Measurements from ENCODE around the gene IPO4. TPM values are rescaled to one million over a fixed set of nuclear protein-coding genes. Genes with fewer than 3 reads are reported as not detected.

The IPO4 gene
- total and polyA plus RNA-seq, 2 of the 13 experiments (the other 11 are each of a cell fraction or from before 2014, with no cell fraction given): 39.0 to 179 TPM

DNA sequence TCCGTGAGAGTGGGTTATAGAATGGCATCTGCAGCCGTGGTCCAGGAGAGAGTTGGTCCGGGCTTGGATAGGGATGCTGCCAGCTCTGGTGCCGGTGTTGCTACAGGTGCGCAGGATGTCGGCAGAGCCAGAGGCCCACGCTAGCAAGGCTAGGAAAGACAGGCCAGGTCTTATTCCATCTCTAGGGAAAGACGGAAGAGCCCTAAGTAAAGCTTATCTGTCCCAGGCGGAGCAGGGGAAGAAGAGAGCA, 53.1 kb downstream of the IPO4 start (continued):
- no peak for TF ChIP-seq NCOA5 (CRISPR knock-in tag; IDR thresholded peaks at IDR 0.05)
- TF ChIP-seq, protein P1, sequence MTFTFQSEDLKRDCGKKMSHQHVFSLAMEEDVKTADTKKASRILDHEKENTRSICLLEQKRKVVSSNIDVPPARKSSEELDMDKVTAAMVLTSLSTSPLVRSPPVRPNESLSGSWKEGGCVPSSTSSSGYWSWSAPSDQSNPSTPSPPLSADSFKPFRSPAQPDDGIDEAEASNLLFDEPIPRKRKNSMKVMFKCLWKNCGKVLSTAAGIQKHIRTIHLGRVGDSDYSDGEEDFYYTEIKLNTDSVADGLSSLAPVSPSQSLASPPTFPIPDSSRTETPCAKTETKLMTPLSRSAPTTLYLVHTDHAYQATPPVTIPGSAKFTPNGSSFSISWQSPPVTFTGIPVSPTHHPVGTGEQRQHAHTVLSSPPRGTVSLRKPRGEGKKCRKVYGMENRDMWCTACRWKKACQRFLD (CRISPR knock-in tag; IDR thresholded peaks at IDR 0.05; ENCODE audit: borderline replicate concordance): no peak; the same call in 1 of the 2 replicates
- TF ChIP-seq, protein P2, sequence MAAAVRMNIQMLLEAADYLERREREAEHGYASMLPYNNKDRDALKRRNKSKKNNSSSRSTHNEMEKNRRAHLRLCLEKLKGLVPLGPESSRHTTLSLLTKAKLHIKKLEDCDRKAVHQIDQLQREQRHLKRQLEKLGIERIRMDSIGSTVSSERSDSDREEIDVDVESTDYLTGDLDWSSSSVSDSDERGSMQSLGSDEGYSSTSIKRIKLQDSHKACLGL (CRISPR knock-in tag; IDR thresholded peaks at IDR 0.05): no peak
- TF ChIP-seq KDM5B (CRISPR knock-in tag; IDR thresholded peaks at IDR 0.05; ENCODE audit: borderline replicate concordance): no peak
- no peak; the same call in 1 of the 2 replicates for TF ChIP-seq MEIS2 (CRISPR knock-in tag; IDR thresholded peaks at IDR 0.05)
- peak; percentile 77; the same call in 1 of the 2 replicates for TF ChIP-seq ZNF567 (CRISPR knock-in tag; IDR thresholded peaks at IDR 0.05; ENCODE audit: borderline replicate concordance)
- TF ChIP-seq MTF1 (CRISPR knock-in tag; IDR thresholded peaks at IDR 0.05): no peak
- TF ChIP-seq BRD4 (CRISPR knock-in tag; IDR thresholded peaks at IDR 0.05): 0 out of 2 replicates have a peak, but pooled peaks have one; percentile 34
- TF ChIP-seq, protein P3, sequence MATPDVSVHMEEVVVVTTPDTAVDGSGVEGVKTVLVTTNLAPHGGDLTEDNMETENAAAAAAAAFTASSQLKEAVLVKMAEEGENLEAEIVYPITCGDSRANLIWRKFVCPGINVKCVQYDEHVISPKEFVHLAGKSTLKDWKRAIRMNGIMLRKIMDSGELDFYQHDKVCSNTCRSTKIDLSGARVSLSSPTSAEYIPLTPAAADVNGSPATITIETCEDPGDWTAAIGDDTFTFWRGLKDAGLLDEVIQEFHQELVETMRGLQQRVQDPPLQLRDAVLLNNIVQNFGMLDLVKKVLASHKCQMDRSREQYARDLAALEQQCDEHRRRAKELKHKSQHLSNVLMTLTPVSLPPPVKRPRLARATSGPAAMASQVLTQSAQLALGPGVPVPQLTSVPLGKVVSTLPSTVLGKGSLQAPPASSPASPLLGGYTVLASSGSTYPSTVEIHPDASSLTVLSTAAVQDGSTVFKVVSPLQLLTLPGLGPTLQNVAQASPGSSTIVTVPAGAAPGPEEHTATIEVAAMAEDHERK (CRISPR knock-in tag; IDR thresholded peaks at IDR 0.05; ENCODE audit: low read depth): no peak
- TF ChIP-seq EZH2 (conservative IDR thresholded peaks at IDR 0.05; ENCODE audit: low read depth, low read length): no peak
- TF ChIP-seq, protein P4, sequence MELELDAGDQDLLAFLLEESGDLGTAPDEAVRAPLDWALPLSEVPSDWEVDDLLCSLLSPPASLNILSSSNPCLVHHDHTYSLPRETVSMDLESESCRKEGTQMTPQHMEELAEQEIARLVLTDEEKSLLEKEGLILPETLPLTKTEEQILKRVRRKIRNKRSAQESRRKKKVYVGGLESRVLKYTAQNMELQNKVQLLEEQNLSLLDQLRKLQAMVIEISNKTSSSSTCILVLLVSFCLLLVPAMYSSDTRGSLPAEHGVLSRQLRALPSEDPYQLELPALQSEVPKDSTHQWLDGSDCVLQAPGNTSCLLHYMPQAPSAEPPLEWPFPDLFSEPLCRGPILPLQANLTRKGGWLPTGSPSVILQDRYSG (CRISPR knock-in tag; IDR thresholded peaks at IDR 0.05): no peak
- TF ChIP-seq ZNF160 (CRISPR knock-in tag; IDR thresholded peaks at IDR 0.05): 0 out of 2 replicates have a peak, but pooled peaks have one; percentile 20
- TF ChIP-seq YEATS4 (CRISPR knock-in tag; IDR thresholded peaks at IDR 0.05; ENCODE audit: borderline replicate concordance): no peak
- TF ChIP-seq, protein P5, sequence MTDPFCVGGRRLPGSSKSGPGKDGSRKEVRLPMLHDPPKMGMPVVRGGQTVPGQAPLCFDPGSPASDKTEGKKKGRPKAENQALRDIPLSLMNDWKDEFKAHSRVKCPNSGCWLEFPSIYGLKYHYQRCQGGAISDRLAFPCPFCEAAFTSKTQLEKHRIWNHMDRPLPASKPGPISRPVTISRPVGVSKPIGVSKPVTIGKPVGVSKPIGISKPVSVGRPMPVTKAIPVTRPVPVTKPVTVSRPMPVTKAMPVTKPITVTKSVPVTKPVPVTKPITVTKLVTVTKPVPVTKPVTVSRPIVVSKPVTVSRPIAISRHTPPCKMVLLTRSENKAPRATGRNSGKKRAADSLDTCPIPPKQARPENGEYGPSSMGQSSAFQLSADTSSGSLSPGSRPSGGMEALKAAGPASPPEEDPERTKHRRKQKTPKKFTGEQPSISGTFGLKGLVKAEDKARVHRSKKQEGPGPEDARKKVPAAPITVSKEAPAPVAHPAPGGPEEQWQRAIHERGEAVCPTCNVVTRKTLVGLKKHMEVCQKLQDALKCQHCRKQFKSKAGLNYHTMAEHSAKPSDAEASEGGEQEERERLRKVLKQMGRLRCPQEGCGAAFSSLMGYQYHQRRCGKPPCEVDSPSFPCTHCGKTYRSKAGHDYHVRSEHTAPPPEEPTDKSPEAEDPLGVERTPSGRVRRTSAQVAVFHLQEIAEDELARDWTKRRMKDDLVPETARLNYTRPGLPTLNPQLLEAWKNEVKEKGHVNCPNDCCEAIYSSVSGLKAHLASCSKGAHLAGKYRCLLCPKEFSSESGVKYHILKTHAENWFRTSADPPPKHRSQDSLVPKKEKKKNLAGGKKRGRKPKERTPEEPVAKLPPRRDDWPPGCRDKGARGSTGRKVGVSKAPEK (CRISPR knock-in tag; IDR thresholded peaks at IDR 0.05; ENCODE audit: borderline replicate concordance): peak; percentile 84; the same call in 1 of the 2 replicates
- TF ChIP-seq CBX2 (IDR thresholded peaks at IDR 0.05; ENCODE audit: low read depth, low read length): no peak
- TF ChIP-seq CBX2 (CRISPR knock-in tag; IDR thresholded peaks at IDR 0.05; ENCODE audit: low read depth): no peak
- 0 out of 2 replicates have a peak, but pooled peaks have one; percentile 8 for TF ChIP-seq RFX1 (IDR thresholded peaks at IDR 0.05)
- 0 out of 2 replicates have a peak, but pooled peaks have one; percentile 84 for TF ChIP-seq ZFP36L2 (CRISPR knock-in tag; IDR thresholded peaks at IDR 0.05)
- TF ChIP-seq, protein P6, sequence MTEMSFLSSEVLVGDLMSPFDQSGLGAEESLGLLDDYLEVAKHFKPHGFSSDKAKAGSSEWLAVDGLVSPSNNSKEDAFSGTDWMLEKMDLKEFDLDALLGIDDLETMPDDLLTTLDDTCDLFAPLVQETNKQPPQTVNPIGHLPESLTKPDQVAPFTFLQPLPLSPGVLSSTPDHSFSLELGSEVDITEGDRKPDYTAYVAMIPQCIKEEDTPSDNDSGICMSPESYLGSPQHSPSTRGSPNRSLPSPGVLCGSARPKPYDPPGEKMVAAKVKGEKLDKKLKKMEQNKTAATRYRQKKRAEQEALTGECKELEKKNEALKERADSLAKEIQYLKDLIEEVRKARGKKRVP (CRISPR knock-in tag; IDR thresholded peaks at IDR 0.05): no peak
- peak; percentile 87; the same call in 1 of the 2 replicates for TF ChIP-seq MZF1 (CRISPR knock-in tag; IDR thresholded peaks at IDR 0.05; ENCODE audit: borderline replicate concordance)
- TF ChIP-seq, protein P7, sequence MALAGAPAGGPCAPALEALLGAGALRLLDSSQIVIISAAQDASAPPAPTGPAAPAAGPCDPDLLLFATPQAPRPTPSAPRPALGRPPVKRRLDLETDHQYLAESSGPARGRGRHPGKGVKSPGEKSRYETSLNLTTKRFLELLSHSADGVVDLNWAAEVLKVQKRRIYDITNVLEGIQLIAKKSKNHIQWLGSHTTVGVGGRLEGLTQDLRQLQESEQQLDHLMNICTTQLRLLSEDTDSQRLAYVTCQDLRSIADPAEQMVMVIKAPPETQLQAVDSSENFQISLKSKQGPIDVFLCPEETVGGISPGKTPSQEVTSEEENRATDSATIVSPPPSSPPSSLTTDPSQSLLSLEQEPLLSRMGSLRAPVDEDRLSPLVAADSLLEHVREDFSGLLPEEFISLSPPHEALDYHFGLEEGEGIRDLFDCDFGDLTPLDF (CRISPR knock-in tag; IDR thresholded peaks at IDR 0.05): 0 out of 2 replicates have a peak, but pooled peaks have one; percentile 2

Data from HepG2 (cell line).